Smooth muscle cell (in vitro differentiated cells): ENCODE measurements around the gene HLCS. TPM values are rescaled to one million over a fixed set of nuclear protein-coding genes. Genes with fewer than 3 reads are reported as not detected.

ENCODE experiments used
- DNase-seq: peaks from one replicate; lab custom pipeline; 2025; ENCODE audit not compliant: unreplicated experiment; lab: John Stamatoyannopoulos, UW
- H2AFZ ChIP-seq: fragments of 200-600 bp; sonication (generic); 2 replicates; pipeline ENCODE4 v1.6.0; 2016; ENCODE audit warnings: antibody characterized with exemption, low read depth, mild to moderate bottlenecking
- H3F3A ChIP-seq: fragments of 200-600 bp; sonication (generic); 2 replicates; pipeline ENCODE4 v1.6.0; 2017; ENCODE audit warnings: antibody characterized with exemption, low read depth
- H3K27ac ChIP-seq: fragments of 200-600 bp; sonication (generic); 2 replicates; pipeline ENCODE4 v1.5.1; 2016; ENCODE audit warnings: low read depth, mild to moderate bottlenecking
- H3K27me3 ChIP-seq: fragments of 200-600 bp; sonication (generic); 2 replicates; pipeline ENCODE4 v1.6.1; 2016; ENCODE audit warnings: low read depth, mild to moderate bottlenecking
- H3K36me3 ChIP-seq: fragments of 200-600 bp; sonication (generic); 2 replicates; pipeline ENCODE4 v1.5.1; 2016; ENCODE audit warnings: low read depth
- H3K4me1 ChIP-seq: fragments of 200-600 bp; sonication (generic); 2 replicates; pipeline ENCODE4 v1.5.1; 2016; ENCODE audit warnings: low read depth
- H3K4me2 ChIP-seq: fragments of 200-600 bp; sonication (generic); 2 replicates; pipeline ENCODE4 v1.6.0; 2016; ENCODE audit warnings: mild to moderate bottlenecking
- H3K4me3 ChIP-seq: fragments of 200-600 bp; sonication (generic); 2 replicates; pipeline ENCODE4 v1.5.1; 2016; ENCODE audit warnings: mild to moderate bottlenecking
- H3K79me2 ChIP-seq: fragments of 200-600 bp; sonication (generic); 2 replicates; pipeline ENCODE4 v1.6.0; 2016; ENCODE audit warnings: low read depth, mild to moderate bottlenecking
- H3K9ac ChIP-seq: fragments of 200-600 bp; sonication (generic); 2 replicates; pipeline ENCODE4 v1.6.0; 2016; ENCODE audit warnings: low read depth
- H3K9me3 ChIP-seq: fragments of 200-600 bp; sonication (generic); replicated peaks from 2 replicates; pipeline ENCODE4 v1.5.1; 2016; ENCODE audit warnings: low read depth
- H4K20me1 ChIP-seq: fragments of 200-600 bp; sonication (generic); 2 replicates; pipeline ENCODE4 v1.6.0; 2016; ENCODE audit warnings: low read depth
- CTCF ChIP-seq: fragments of 200-600 bp; sonication (generic); IDR thresholded peaks from 2 replicates; pipeline ENCODE4 v1.5.1; 2017; ENCODE audit warnings: borderline replicate concordance, mild to moderate bottlenecking, antibody characterized with exemption; ENCODE audit not compliant: insufficient read depth, poor library complexity, severe bottlenecking
- WGBS: methylation state at CpG from one replicate; pipeline ENCODE4 v1.1.7; 2016; ENCODE audit warnings: low lambda C conversion rate; 5-methylcytosine and 5-hydroxymethylcytosine counted together
- polyA plus RNA-seq: library from polyadenylated mRNA; unstranded; fragments of >200 nt; fragmentation: Nextera tagmentation; extraction: Ambion mirVana; gene quantifications from 2 replicates; pipeline ENCODE4 v1.2.1, GENCODE V29; 2016
- total RNA-seq: library from RNA; depleted of rRNA; stranded (reverse); fragments of >200 nt; gene quantifications from 2 replicates; pipeline ENCODE4 v1.2.3, GENCODE V29; 2014

HLCS gene
- total and polyA plus RNA-seq, 2 experiments from 2014 or later: 7.5 to 20.6 TPM

GRCh38 chr21:36914244-36915013, 52.0 kb downstream of the HLCS start:
- Histone ChIP-seq H3K27me3 (no peaks in the 10 kb centered on the region), H3K27ac (no peak overlapping the region), H3K4me2 (no peak overlapping the region), H3K9me3 (no peaks in the 10 kb centered on the region), H3K4me3 (no peak overlapping the region), H3F3A (no peaks in the 10 kb centered on the region), H2AFZ (no peak overlapping the region), H3K4me1 (peaks cover 6% of the 10 kb centered on the region), H3K36me3 (no peaks in the 10 kb centered on the region), H3K9ac (no peak overlapping the region), H3K79me2 (no peaks in the 10 kb centered on the region), H4K20me1 (no peaks in the 10 kb centered on the region)
- TF ChIP-seq CTCF: no peak
- WGBS: 93% methylated on average over 17 of the region's 18 CpGs
- no peak for DNase-seq

- Histone ChIP-seq H4K20me1 (no peaks in the 10 kb centered on the region), H3F3A (no peaks in the 10 kb centered on the region), H3K9me3 (no peaks in the 10 kb centered on the region), H2AFZ (no peak overlapping the region), H3K27me3 (no peaks in the 10 kb centered on the region), H3K27ac (no peak overlapping the region), H3K79me2 (no peaks in the 10 kb centered on the region), H3K4me1 (peaks cover 6% of the 10 kb centered on the region), H3K4me2 (no peak overlapping the region), H3K36me3 (no peaks in the 10 kb centered on the region), H3K9ac (no peak overlapping the region), H3K4me3 (no peak overlapping the region)
- no peak for DNase-seq
- WGBS: 96% methylated on average over 8 of the region's 8 CpGs
- TF ChIP-seq CTCF: no peak
Observed at GRCh38 chr21:36913247-36914169, 53.0 kb downstream of the HLCS start.

GRCh38 chr21:36910581-36911307, 55.7 kb downstream of the HLCS start:
- no peak for TF ChIP-seq CTCF
- no peaks in the 10 kb centered on the region for H3K79me2 ChIP-seq
- H3K27ac ChIP-seq: peak overlapping the region; percentile 84
- no peak for DNase-seq
- H3K9ac ChIP-seq: peak overlapping the region; percentile 75
- H2AFZ ChIP-seq: no peak overlapping the region
- no peaks in the 10 kb centered on the region for H3K36me3 ChIP-seq
- H3F3A ChIP-seq: no peaks in the 10 kb centered on the region
- no peak overlapping the region for H3K4me3 ChIP-seq
- no peaks in the 10 kb centered on the region for H4K20me1 ChIP-seq
- H3K9me3 ChIP-seq: no peaks in the 10 kb centered on the region
- no peaks in the 10 kb centered on the region for H3K27me3 ChIP-seq
- WGBS: 93% methylated on average over 17 of the region's 17 CpGs
- no peaks in the 10 kb centered on the region for H3K4me1 ChIP-seq
- H3K4me2 ChIP-seq: no peak overlapping the region
